ENCODE results near the gene ZNRF2. TPM values are rescaled to one million over a fixed set of nuclear protein-coding genes. Genes with fewer than 3 reads are reported as not detected.
A peak's percentile ranks its signal among the peaks of the same experiment; 100 is the strongest.

The ZNRF2 gene
- total and polyA plus RNA-seq, 2 of the 13 experiments (the other 11 are each of a cell fraction or from before 2014, with no cell fraction given): 3.5 to 7.7 TPM

DNA sequence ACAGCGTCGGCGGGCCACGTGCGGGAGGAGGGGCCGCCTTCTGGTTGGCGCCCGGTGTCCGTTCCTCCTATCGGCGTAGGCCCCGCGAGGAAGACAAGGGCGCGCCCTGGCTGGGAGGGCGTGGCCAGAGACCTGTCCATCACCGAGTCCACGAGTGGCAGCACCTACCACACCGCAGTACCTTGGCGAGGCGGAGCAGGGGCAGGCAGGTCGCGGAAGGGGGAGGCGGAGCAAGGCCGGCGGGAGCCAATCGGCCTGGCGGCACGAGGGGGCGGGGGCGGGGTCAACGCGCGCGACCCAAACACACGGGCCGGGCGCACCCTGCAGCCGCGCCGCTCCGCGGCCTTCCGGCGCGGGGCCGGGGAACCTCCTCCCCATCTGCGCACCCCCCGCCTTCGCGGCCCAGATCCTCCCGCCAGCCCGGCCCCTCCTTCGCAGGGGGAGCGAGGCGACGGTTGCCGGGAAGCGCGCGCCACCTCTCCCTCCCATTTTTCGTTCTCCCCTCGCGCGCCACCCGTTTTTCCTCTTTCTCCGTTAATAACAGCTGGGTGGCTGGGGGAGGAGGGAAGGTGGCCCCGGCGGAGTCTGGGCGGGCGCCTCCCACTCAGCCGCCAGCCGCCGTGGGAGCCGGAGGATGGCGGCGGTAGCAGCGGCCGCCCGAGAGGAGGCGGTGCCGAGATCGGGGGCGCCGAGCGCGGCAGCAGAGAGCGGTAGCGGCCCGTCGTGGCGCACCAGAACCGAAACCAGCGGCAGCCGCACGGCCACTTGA is at the start of gene ZNRF2 (continued):
- TF ChIP-seq, protein P1, sequence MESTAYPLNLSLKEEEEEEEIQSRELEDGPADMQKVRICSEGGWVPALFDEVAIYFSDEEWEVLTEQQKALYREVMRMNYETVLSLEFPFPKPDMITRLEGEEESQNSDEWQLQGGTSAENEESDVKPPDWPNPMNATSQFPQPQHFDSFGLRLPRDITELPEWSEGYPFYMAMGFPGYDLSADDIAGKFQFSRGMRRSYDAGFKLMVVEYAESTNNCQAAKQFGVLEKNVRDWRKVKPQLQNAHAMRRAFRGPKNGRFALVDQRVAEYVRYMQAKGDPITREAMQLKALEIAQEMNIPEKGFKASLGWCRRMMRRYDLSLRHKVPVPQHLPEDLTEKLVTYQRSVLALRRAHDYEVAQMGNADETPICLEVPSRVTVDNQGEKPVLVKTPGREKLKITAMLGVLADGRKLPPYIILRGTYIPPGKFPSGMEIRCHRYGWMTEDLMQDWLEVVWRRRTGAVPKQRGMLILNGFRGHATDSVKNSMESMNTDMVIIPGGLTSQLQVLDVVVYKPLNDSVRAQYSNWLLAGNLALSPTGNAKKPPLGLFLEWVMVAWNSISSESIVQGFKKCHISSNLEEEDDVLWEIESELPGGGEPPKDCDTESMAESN (CRISPR knock-in tag; conservative IDR thresholded peaks at IDR 0.05): peak; percentile 81
- peak; percentile 76 for TF ChIP-seq ZNF563 (CRISPR knock-in tag; IDR thresholded peaks at IDR 0.05)
- 0 out of 2 replicates have a peak, but pooled peaks have one; percentile 22 for TF ChIP-seq ZNF7 (CRISPR knock-in tag; IDR thresholded peaks at IDR 0.05)
- peak; percentile 77 for TF ChIP-seq CREB1 (IDR thresholded peaks at IDR 0.05)
- TF ChIP-seq CREB1 (CRISPR knock-in tag; IDR thresholded peaks at IDR 0.05): peak; percentile 25; the same call in 1 of the 2 replicates
- no peak for TF ChIP-seq TSC22D2 (CRISPR knock-in tag; IDR thresholded peaks at IDR 0.05; ENCODE audit: borderline replicate concordance)
- peak; percentile 2; the same call in 1 of the 2 replicates for TF ChIP-seq SIN3A (IDR thresholded peaks at IDR 0.05; ENCODE audit: borderline replicate concordance, low read depth, low read length)
- peak; percentile 57 for TF ChIP-seq MED1 (CRISPR knock-in tag; IDR thresholded peaks at IDR 0.05)
- TF ChIP-seq, protein P2, sequence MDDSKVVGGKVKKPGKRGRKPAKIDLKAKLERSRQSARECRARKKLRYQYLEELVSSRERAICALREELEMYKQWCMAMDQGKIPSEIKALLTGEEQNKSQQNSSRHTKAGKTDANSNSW (CRISPR knock-in tag; IDR thresholded peaks at IDR 0.05; ENCODE audit: borderline replicate concordance): 0 out of 2 replicates have a peak, but pooled peaks have one; percentile 73
- TF ChIP-seq ZNF629 (CRISPR knock-in tag; conservative IDR thresholded peaks at IDR 0.05): 0 out of 2 replicates have a peak, but pooled peaks have one; percentile 17
- TF ChIP-seq JUNB (CRISPR knock-in tag; IDR thresholded peaks at IDR 0.05; ENCODE audit: borderline replicate concordance): no peak
- TF ChIP-seq XRCC5 (optimal IDR thresholded peaks at IDR 0.05; ENCODE audit: low read length): peak; percentile 57
- TF ChIP-seq POGZ (CRISPR knock-in tag; IDR thresholded peaks at IDR 0.05): peak; percentile 76
- 0 out of 2 replicates have a peak, but pooled peaks have one; percentile 21 for TF ChIP-seq FOXO1 (CRISPR knock-in tag; IDR thresholded peaks at IDR 0.05)
- no peak for TF ChIP-seq NR1H2 (CRISPR knock-in tag; IDR thresholded peaks at IDR 0.05; ENCODE audit: borderline replicate concordance, low read depth)
- TF ChIP-seq, protein P3, sequence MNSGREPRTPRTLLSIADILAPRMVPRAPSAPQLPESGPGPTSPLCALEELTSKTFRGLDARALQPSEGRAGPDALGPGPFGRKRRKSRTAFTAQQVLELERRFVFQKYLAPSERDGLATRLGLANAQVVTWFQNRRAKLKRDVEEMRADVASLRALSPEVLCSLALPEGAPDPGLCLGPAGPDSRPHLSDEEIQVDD (CRISPR knock-in tag; IDR thresholded peaks at IDR 0.05; ENCODE audit: borderline replicate concordance): peak; percentile 58; the same call in 1 of the 2 replicates
- peak; percentile 34; the same call in 1 of the 2 replicates for TF ChIP-seq ZNF501 (CRISPR knock-in tag; IDR thresholded peaks at IDR 0.05)
- TF ChIP-seq, protein P4, sequence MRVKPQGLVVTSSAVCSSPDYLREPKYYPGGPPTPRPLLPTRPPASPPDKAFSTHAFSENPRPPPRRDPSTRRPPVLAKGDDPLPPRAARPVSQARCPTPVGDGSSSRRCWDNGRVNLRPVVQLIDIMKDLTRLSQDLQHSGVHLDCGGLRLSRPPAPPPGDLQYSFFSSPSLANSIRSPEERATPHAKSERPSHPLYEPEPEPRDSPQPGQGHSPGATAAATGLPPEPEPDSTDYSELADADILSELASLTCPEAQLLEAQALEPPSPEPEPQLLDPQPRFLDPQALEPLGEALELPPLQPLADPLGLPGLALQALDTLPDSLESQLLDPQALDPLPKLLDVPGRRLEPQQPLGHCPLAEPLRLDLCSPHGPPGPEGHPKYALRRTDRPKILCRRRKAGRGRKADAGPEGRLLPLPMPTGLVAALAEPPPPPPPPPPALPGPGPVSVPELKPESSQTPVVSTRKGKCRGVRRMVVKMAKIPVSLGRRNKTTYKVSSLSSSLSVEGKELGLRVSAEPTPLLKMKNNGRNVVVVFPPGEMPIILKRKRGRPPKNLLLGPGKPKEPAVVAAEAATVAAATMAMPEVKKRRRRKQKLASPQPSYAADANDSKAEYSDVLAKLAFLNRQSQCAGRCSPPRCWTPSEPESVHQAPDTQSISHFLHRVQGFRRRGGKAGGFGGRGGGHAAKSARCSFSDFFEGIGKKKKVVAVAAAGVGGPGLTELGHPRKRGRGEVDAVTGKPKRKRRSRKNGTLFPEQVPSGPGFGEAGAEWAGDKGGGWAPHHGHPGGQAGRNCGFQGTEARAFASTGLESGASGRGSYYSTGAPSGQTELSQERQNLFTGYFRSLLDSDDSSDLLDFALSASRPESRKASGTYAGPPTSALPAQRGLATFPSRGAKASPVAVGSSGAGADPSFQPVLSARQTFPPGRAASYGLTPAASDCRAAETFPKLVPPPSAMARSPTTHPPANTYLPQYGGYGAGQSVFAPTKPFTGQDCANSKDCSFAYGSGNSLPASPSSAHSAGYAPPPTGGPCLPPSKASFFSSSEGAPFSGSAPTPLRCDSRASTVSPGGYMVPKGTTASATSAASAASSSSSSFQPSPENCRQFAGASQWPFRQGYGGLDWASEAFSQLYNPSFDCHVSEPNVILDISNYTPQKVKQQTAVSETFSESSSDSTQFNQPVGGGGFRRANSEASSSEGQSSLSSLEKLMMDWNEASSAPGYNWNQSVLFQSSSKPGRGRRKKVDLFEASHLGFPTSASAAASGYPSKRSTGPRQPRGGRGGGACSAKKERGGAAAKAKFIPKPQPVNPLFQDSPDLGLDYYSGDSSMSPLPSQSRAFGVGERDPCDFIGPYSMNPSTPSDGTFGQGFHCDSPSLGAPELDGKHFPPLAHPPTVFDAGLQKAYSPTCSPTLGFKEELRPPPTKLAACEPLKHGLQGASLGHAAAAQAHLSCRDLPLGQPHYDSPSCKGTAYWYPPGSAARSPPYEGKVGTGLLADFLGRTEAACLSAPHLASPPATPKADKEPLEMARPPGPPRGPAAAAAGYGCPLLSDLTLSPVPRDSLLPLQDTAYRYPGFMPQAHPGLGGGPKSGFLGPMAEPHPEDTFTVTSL (CRISPR knock-in tag; IDR thresholded peaks at IDR 0.05; ENCODE audit: borderline replicate concordance): peak; percentile 51; the same call in 1 of the 2 replicates

Data from HepG2 (cell line).